GM18519 (cell line): ENCODE results near the gene MSN.
"Not testable (repeated sequence)": the region's sequence is repeated elsewhere in the genome, so short reads cannot be mapped to it uniquely, and the experiment has no call there.

ENCODE experiments used
- ATAC-seq: cut with Tn5 transposase; IDR thresholded peaks from one replicate; pipeline ENCODE4 v1.9.1; 2021; ENCODE audit warnings: mild to moderate bottlenecking, moderate library complexity; ENCODE audit not compliant: unreplicated experiment, low FRiP score

The MSN gene

GRCh38 chrX:65667503-65668376 lies at the start of gene MSN:
TSS of gene MSN (plus strand) at chrX:65667654. CDS start at chrX:65667842, 188 bp downstream.
- peak; percentile 54 for ATAC-seq

- ATAC-seq: not testable (repeated sequence)
These were observed 47.3 kb upstream of the MSN start for GRCh38 chrX:65620096-65620705.

GRCh38 chrX:65630771-65631170 lies 36.7 kb upstream of the MSN start:
- no peak for ATAC-seq

- ATAC-seq: no peak
These were observed 33.6 kb upstream of the MSN start for GRCh38 chrX:65633826-65634225.

- ATAC-seq: no peak
These were observed 32.7 kb upstream of the MSN start for GRCh38 chrX:65634732-65635131.

- ATAC-seq: no peak
These were observed 32.1 kb upstream of the MSN start for GRCh38 chrX:65635378-65635777.

- no peak for ATAC-seq
These were observed 31.6 kb upstream of the MSN start for GRCh38 chrX:65635822-65636221.

- ATAC-seq: not testable (repeated sequence)
These were observed 31.2 kb upstream of the MSN start for GRCh38 chrX:65636261-65636660.

GRCh38 chrX:65637335-65637734 lies 30.1 kb upstream of the MSN start:
- ATAC-seq: no peak

- no peak for ATAC-seq
These were observed 24.5 kb upstream of the MSN start for GRCh38 chrX:65642914-65643491.

GRCh38 chrX:65643531-65644052 lies 23.9 kb upstream of the MSN start:
- no peak for ATAC-seq

GRCh38 chrX:65644621-65645289 lies 22.7 kb upstream of the MSN start:
- ATAC-seq: no peak

- no peak for ATAC-seq
These were observed 19.7 kb upstream of the MSN start for GRCh38 chrX:65647801-65648200.

- ATAC-seq: no peak
These were observed 15.4 kb upstream of the MSN start for GRCh38 chrX:65652098-65652497.

- ATAC-seq: not testable (repeated sequence)
These were observed 10.4 kb upstream of the MSN start for GRCh38 chrX:65657009-65657441.

GRCh38 chrX:65657659-65658058 lies 9.8 kb upstream of the MSN start:
- no peak for ATAC-seq

- no peak for ATAC-seq
These were observed 9.2 kb upstream of the MSN start for GRCh38 chrX:65658229-65658628.

GRCh38 chrX:65667157-65667502 lies 324 bp upstream of the MSN start:
- no peak for ATAC-seq

GRCh38 chrX:65668377-65669310 lies 1.2 kb downstream of the MSN start:
- ATAC-seq: no peak

GRCh38 chrX:65671286-65671685 lies 3.8 kb downstream of the MSN start:
- ATAC-seq: no peak
